Activated naive CD4-positive, alpha-beta T cell treated with anti-CD3 and anti-CD28 coated beads, Interleukin-2, amount 10 ng/mL, durations not matched to agents 7 days and 5 days (primary cell): ENCODE data around the gene NFIB.

Experiments
- CTCF ChIA-PET: fragments of 350-600 bp; sonication (Branson Sonifier 250); formaldehyde crosslinking; loops from one replicate; lab custom pipeline; 2021; ENCODE audit warnings: antibody characterized with exemption; lab: Charles Lee
- DNase-seq: peaks from one replicate; pipeline ENCODE4 v3.0.0-alpha.2; 2020
- H3K27ac Mint-ChIP-seq: one replicate; pipeline ENCODE4 v1.8.0; 2021; ENCODE audit warnings: mild to moderate bottlenecking, moderate library complexity, mixed read lengths
- H3K27me3 Mint-ChIP-seq: one replicate; pipeline ENCODE4 v1.8.0; 2021; ENCODE audit warnings: mild to moderate bottlenecking, mixed read lengths
- H3K36me3 Mint-ChIP-seq: one replicate; pipeline ENCODE4 v1.8.0; 2021; ENCODE audit warnings: mixed read lengths
- H3K4me1 Mint-ChIP-seq: one replicate; pipeline ENCODE4 v1.8.0; 2021; ENCODE audit warnings: mixed read lengths
- H3K4me3 Mint-ChIP-seq: one replicate; pipeline ENCODE4 v1.8.0; 2021; ENCODE audit warnings: mild to moderate bottlenecking, moderate library complexity, mixed read lengths
- H3K9me3 Mint-ChIP-seq: one replicate; pipeline ENCODE4 v1.8.0; 2021; ENCODE audit warnings: mixed read lengths

The NFIB gene

DNA sequence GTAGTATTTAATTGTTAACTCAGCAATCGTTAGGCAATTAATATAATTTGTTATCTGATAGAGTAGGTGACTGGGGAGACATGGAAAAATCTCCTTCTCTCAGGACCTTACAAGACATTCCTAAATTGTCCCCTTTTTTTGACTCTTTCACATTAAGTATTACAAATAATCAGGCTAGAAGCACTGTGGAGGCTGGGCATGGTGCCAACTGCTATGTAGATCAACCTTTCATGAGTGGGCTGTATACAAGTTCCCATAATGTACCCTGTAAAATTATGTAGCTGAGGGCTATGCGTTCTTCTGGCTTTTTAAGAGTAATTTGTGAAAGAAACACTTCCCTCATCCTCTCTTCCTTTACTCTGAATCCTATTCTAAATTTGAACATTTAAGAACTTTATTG is 140.2 kb downstream of the NFIB start:
- H3K27ac Mint-ChIP-seq = no peak overlapping the region
- no peaks in the 10 kb centered on the region for H3K27me3 Mint-ChIP-seq
- no peak for DNase-seq
- H3K36me3 Mint-ChIP-seq = no peaks in the 10 kb centered on the region
- no peak overlapping the region for H3K4me3 Mint-ChIP-seq
- H3K4me1 Mint-ChIP-seq = no peaks in the 10 kb centered on the region
- H3K9me3 Mint-ChIP-seq = no peaks in the 10 kb centered on the region
- CTCF ChIA-PET = no interaction called here

DNA sequence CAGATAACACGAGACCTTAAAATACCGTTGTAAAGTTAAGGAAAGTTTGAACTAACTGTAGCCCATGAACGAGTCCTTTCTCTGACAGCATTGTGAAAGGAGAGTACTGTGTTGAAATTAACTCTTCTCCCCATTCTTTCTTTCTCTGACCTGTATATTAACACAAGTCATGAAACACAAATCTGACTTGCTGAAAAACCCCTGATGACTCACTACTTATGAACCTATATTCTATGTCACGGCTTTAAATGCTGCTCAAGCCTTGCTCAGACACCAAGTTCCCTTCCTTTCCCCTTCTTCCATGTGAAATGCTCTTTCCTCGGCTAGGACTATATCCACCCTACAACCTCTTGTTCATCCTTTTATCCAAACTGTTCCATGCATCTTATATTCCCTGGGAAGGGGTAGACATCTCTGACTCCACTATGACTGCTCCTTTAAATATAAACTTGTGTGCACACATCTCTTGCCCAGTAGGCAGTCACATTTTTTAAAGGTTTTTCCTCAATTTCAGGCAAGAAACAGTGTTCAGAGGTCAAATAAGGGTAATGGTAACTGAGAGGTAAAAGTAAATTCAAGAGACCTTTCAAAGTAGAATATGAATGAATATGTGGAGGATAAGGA is 142.9 kb downstream of the NFIB start:
- Mint-ChIP-seq H3K36me3 (no peaks in the 10 kb centered on the region), H3K27me3 (no peaks in the 10 kb centered on the region), H3K27ac (no peak overlapping the region), H3K4me3 (no peak overlapping the region), H3K9me3 (no peaks in the 10 kb centered on the region), H3K4me1 (no peaks in the 10 kb centered on the region)
- CTCF ChIA-PET = no interaction called here
- no peak for DNase-seq

DNA sequence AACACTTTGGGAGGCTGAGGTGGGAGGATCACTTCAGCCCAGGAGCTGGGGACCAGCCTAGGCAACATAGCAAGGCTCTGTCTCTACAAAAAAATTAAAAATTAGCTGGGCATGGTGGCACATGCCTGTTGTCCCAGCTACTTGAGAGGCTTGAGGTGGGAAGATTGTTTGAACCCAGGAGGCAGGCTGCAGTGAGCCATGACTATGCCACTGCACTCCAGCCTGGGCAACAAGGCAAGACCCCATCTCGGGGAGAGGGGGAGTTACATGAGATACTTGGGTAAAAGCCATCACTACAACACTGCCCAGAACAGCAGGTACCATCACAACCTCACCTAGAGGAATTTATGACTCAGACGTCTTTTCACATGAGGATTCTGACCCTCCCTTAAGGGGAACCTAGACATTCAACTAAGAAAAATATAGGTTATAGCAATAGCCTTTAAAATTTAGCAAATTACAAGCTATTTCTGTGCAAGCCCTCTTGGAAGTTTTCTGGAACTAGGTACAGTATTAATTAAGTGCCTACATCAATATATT is 143.5 kb downstream of the NFIB start:
- Mint-ChIP-seq H3K4me3 (no peak overlapping the region), H3K36me3 (no peaks in the 10 kb centered on the region), H3K4me1 (no peaks in the 10 kb centered on the region), H3K27me3 (no peaks in the 10 kb centered on the region), H3K27ac (no peak overlapping the region), H3K9me3 (no peaks in the 10 kb centered on the region)
- no peak for DNase-seq
- CTCF ChIA-PET = no interaction called here

DNA sequence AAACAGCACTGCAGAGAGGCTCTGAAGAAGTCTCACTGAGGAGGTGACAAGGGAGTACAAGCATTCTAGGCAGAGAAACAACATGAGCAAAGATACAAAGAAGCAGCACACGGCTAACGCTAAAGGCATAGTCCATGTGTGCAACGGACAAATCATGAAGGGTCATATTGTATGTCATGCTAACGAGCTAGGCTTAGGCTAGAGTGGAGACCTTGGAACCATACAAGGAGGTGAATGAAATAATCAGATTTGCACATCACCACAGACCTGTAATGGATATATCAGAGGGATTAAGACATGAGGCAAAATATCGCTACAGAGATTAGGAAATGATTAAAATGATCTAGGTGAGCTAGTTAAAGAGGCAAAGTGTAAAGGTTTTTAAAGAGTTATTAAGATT is 145.6 kb downstream of the NFIB start:
- H3K4me3 Mint-ChIP-seq = no peak overlapping the region
- H3K9me3 Mint-ChIP-seq = no peaks in the 10 kb centered on the region
- H3K27me3 Mint-ChIP-seq = no peaks in the 10 kb centered on the region
- H3K27ac Mint-ChIP-seq = no peak overlapping the region
- CTCF ChIA-PET = no interaction called here
- H3K4me1 Mint-ChIP-seq = no peaks in the 10 kb centered on the region
- H3K36me3 Mint-ChIP-seq = no peaks in the 10 kb centered on the region
- no peak for DNase-seq

DNA sequence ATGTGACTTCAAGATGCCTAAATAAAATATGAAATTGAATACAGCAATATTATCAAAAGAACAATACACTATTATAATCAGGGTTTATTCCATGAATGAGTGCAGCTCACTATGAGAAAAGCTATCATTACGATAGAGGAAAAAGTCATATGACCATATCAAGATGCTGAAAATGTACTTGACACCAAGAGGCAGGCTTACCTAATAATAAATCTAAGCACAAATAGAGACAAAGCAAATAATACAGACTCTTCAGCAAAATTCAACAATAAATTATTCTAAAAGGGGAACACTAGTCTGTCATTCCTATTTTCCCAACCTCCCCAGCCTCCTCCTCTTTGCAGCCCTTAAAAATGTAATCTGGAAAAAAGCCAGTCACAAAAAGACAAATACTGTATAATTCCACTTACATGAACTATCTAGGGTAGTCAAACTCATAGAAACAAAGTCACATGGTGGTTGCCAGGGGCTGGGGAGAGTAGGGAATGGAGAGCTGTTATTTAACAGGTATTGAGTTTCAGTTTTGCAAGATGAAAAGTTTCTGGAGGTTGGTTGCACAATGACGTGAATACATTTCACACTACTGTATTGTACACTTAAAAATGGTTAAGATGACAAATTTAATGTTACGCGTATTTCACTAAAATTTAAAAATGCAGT is 148.4 kb downstream of the NFIB start:
- CTCF ChIA-PET = no interaction called here
- no peak for DNase-seq
- Mint-ChIP-seq H3K9me3 (no peaks in the 10 kb centered on the region), H3K36me3 (no peaks in the 10 kb centered on the region), H3K27ac (no peak overlapping the region), H3K4me3 (no peak overlapping the region), H3K27me3 (no peaks in the 10 kb centered on the region), H3K4me1 (no peaks in the 10 kb centered on the region)

DNA sequence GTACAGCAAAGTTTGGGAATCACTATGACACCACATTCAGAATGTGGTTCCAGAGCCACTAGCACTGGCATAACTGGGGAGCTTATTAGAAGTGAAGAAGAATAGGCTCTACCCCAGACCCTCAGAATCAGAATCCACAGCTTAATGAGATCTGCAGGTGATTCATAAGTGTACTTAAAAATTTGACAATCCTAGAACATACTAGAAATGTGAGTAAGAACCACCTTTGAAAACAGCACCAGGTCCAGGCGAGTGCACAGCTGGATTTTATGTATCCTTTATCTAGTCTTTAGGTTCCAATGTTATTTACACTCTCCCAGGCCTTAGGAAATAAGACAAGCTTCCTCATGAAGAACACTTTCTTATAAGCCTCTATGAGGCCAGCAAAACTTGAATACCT is 149.0 kb downstream of the NFIB start:
- H3K4me1 Mint-ChIP-seq = no peaks in the 10 kb centered on the region
- no peaks in the 10 kb centered on the region for H3K9me3 Mint-ChIP-seq
- no peaks in the 10 kb centered on the region for H3K27me3 Mint-ChIP-seq
- no peak overlapping the region for H3K27ac Mint-ChIP-seq
- DNase-seq = no peak
- H3K4me3 Mint-ChIP-seq = no peak overlapping the region
- H3K36me3 Mint-ChIP-seq = no peaks in the 10 kb centered on the region
- CTCF ChIA-PET = no interaction called here

DNA sequence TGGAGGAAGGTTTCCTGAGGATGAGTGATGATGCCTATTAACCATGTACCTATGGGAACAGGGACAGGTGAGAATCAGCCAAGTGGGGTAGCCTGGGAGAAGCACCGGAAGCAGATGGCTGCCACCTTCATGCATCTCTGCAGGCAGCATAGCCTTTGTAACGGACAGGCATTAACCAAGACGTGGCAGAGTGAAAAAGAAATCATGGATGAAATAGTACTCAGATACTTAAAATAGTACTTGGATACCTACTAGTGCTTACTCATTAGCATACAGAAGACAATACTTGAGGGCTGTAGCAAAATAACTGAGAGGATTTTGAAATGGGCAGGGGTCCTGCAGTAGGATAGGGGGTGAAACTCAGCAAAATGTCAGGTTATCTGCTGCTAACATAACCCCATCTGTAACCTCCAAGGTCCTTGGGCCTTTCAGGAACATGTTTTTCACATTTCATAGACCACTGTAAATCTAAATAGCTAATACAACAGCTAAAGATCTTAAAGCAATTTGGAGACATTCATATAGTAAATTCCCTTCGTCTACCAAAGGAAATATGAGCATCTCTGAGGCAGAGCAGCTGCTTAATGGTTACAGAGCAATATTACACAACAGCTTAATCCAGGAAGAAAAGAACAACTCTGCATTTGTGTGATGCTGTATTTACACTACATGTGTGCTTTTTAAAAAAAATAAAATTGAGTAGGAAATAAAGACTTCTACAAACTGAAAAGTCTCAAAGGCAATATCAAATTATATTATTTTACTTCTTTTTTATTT is 154.3 kb downstream of the NFIB start:
- H3K4me3 Mint-ChIP-seq = no peak overlapping the region
- CTCF ChIA-PET = no interaction called here
- H3K36me3 Mint-ChIP-seq = no peaks in the 10 kb centered on the region
- H3K4me1 Mint-ChIP-seq = peaks cover 3% of the 10 kb centered on the region
- no peak for DNase-seq
- H3K9me3 Mint-ChIP-seq = no peaks in the 10 kb centered on the region
- H3K27ac Mint-ChIP-seq = no peak overlapping the region
- no peaks in the 10 kb centered on the region for H3K27me3 Mint-ChIP-seq

DNA sequence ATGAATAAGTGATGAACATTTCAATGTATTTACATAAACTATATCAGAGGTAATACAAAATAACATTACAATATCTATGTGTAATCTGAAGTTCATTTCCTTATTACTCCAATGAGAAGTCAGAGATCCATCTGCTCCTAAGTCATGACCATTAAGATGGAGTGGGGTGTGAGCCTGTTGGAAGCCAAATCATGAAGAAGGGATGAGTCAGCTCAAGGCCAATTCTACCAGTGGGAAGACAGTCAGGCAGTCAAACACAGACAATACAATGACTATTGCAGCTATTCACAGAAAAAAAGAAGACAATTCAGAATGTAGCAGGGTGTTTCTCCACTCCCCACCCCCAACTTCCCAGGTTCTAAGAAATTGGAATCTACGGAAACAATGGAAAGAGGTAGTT is 155.0 kb downstream of the NFIB start:
- peaks cover 3% of the 10 kb centered on the region for H3K4me1 Mint-ChIP-seq
- H3K9me3 Mint-ChIP-seq = no peaks in the 10 kb centered on the region
- no peak overlapping the region for H3K27ac Mint-ChIP-seq
- H3K4me3 Mint-ChIP-seq = no peak overlapping the region
- no peaks in the 10 kb centered on the region for H3K27me3 Mint-ChIP-seq
- no peak for DNase-seq
- H3K36me3 Mint-ChIP-seq = no peaks in the 10 kb centered on the region
- CTCF ChIA-PET = no interaction called here

DNA sequence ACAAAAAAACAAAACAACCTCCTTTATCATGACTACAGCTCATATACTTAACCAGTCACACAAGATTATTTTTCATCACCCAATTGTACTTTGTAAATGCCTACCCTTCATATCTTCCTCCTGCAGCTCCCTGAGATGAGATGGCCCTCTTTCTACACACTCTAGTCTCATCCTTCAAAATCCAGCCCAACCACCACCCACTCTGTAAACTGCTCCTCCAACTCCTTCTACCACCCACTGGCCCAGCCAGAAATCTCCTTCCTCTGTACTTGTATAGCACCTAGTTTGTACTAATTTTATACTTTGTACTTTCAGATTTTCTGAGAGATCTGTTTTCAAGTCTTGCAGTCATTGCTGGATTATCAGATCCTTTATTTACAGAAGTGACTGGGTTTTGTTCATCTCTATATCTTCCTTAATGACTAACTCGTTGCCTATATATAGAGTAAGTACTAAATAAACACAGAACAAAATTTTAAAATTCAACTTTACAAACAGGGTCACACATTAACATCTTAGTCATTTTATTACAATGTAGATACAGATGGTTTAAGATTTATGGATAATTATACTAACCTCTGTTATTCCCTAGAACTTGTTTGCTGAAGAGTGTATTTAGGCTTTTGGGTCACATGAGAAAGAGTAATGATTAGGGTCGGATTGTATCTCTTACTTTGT is 155.7 kb downstream of the NFIB start:
- Mint-ChIP-seq H3K4me1 (peaks cover 3% of the 10 kb centered on the region), H3K36me3 (no peaks in the 10 kb centered on the region), H3K9me3 (no peaks in the 10 kb centered on the region), H3K27ac (no peak overlapping the region), H3K27me3 (no peaks in the 10 kb centered on the region), H3K4me3 (no peak overlapping the region)
- no peak for DNase-seq
- CTCF ChIA-PET = no interaction called here

DNA sequence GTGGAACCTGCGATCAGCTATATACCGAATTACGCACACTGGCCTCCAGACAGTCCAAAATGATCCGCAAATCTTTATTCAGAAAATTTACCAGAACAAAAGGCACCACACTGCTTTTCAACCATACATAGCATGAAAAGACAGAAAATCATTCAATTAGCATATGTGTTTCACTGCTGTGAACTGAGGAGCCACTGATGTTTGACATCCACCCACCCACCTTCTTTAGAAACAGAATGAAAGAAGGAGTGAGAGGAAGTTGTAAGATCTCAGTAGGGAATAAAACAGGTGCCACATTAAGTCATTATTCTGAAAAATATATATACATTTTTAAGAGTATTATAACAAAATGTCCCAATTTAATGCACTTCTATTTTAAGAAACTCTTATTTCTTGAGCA is 156.8 kb downstream of the NFIB start:
- no peak overlapping the region for H3K27ac Mint-ChIP-seq
- peaks cover 3% of the 10 kb centered on the region for H3K4me1 Mint-ChIP-seq
- no peaks in the 10 kb centered on the region for H3K27me3 Mint-ChIP-seq
- H3K9me3 Mint-ChIP-seq = no peaks in the 10 kb centered on the region
- DNase-seq = no peak
- CTCF ChIA-PET = no interaction called here
- no peaks in the 10 kb centered on the region for H3K36me3 Mint-ChIP-seq
- no peak overlapping the region for H3K4me3 Mint-ChIP-seq

DNA sequence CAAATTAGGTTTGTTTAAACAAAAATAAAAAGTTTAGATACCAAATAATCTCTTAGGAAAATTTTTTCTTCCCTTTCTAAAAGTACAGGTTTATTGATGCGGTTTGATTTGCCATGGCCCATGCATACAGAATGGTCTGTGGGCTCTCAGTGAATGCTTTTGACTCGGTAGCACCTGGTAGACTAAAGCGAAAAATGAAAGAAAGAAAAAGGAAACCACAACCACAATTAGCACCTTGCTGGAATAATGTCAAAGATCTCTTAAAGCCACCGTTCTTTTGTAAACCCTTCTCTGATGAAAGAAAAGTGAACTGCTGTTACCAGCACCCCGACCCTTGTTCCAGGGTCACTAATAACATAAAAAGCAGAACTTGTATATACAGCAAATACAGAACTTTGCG is 157.9 kb downstream of the NFIB start:
- CTCF ChIA-PET = no interaction called here
- no peak for DNase-seq
- no peaks in the 10 kb centered on the region for H3K36me3 Mint-ChIP-seq
- no peaks in the 10 kb centered on the region for H3K27me3 Mint-ChIP-seq
- H3K4me1 Mint-ChIP-seq = peaks cover 3% of the 10 kb centered on the region
- H3K4me3 Mint-ChIP-seq = no peak overlapping the region
- H3K9me3 Mint-ChIP-seq = no peaks in the 10 kb centered on the region
- H3K27ac Mint-ChIP-seq = no peak overlapping the region

DNA sequence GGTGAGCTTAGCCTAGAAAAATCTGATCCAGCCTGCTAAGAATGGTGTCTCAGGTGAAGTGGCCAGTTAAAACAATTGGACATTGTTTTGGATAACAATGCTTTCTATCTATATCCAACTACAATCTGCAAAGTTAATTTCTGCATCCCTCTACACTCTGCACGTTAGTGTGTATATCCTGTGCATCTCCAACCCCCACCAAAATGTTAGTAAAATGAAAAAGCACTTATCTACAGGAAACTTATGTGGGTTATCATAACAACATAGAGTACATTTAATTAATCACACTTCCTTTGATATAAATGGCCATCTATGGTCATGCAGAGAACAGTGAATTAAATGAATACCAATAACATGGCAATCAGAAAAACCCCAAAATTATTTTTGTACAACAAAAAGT is 158.7 kb downstream of the NFIB start:
- Mint-ChIP-seq H3K9me3 (no peaks in the 10 kb centered on the region), H3K36me3 (no peaks in the 10 kb centered on the region)

DNA sequence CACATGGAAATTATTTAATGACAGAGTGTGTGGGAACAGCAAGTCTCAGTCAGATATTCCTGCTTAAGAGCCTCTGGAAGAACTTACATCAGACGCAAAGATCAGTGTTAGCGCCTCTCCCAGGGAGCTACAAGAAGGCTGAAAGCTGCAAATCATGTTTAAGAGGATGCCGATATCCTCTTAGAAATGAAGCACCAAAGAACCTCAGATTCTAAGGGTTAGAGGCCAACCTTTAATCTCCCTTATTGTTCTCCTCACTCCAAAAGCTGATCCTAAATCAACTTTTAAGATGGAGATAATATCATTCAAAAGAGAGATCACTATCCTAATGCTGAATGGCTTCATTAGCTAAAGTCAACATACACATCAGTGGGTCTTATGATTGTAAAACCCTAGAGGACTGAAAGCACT is 160.6 kb downstream of the NFIB start:
- Mint-ChIP-seq H3K4me3 (no peak overlapping the region), H3K27ac (no peak overlapping the region), H3K4me1 (peaks cover 3% of the 10 kb centered on the region), H3K9me3 (no peaks in the 10 kb centered on the region), H3K27me3 (no peaks in the 10 kb centered on the region), H3K36me3 (no peaks in the 10 kb centered on the region)
- DNase-seq = no peak
- CTCF ChIA-PET = no interaction called here

More for the DNA sequence above, 158.7 kb downstream of the NFIB start:
- Mint-ChIP-seq H3K27me3 (no peaks in the 10 kb centered on the region), H3K4me3 (no peak overlapping the region), H3K27ac (no peak overlapping the region), H3K4me1 (peaks cover 3% of the 10 kb centered on the region)
- CTCF ChIA-PET = no interaction called here
- DNase-seq = no peak

DNA sequence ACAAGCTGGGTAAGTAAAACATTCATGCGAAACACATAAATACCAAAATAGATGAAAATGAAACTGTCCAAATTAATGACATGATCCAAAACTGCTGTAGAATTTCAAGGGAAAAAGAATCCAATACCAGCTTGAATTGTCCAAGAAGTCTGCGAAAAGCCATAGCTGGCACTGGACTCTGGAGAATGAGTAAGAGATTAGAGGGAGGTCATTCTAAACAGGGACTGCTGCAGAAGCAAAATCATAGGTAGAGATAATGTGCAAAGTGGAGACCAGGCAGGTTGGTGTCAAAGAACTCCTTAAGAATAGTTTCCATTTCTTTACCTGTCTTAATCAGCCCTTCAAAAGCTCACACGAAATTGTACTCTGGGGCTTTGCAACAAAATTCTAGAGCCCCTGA is 162.5 kb downstream of the NFIB start:
- H3K4me3 Mint-ChIP-seq = no peak overlapping the region
- no peaks in the 10 kb centered on the region for H3K9me3 Mint-ChIP-seq
- peaks cover 3% of the 10 kb centered on the region for H3K4me1 Mint-ChIP-seq
- CTCF ChIA-PET = no interaction called here
- DNase-seq = no peak
- H3K27ac Mint-ChIP-seq = no peak overlapping the region
- H3K36me3 Mint-ChIP-seq = no peaks in the 10 kb centered on the region
- no peaks in the 10 kb centered on the region for H3K27me3 Mint-ChIP-seq
